ENCODE data around the gene NTNG2.

GRCh38 chr9:132144708-132145365 is 17.0 kb upstream of the NTNG2 start:
- TF ChIP-seq CTCF (IDR thresholded peaks at IDR 0.05) = no peak
- TF ChIP-seq POLR2A (IDR thresholded peaks at IDR 0.05) = no peak
